SU-DHL-6 (cell line): Measurements from ENCODE around the gene FNIP2.

Experiments used
- H2AFZ ChIP-seq: fragments of 200-600 bp; sonication (generic); 2 replicates; pipeline ENCODE4 v1.6.1; 2014; ENCODE audit warnings: low read depth, mild to moderate bottlenecking, moderate library complexity, mixed read lengths, antibody characterized with exemption, low read length; ENCODE audit not compliant: severe bottlenecking
- H3F3A ChIP-seq: fragments of 200-600 bp; shearing (Covaris generic); 2 replicates; pipeline ENCODE4 v1.6.0; 2016; ENCODE audit warnings: antibody characterized with exemption, mild to moderate bottlenecking; ENCODE audit not compliant: insufficient read depth
- H3K27ac ChIP-seq: fragments of 200-600 bp; sonication (generic); 2 replicates; pipeline ENCODE4 v1.5.1; 2016; ENCODE audit warnings: low read depth, mild to moderate bottlenecking, low read length, moderate library complexity, mixed read lengths
- H3K27me3 ChIP-seq: fragments of 200-600 bp; sonication (generic), shearing (Covaris generic); 2 replicates; pipeline ENCODE4 v1.6.0; 2014; ENCODE audit warnings: mild to moderate bottlenecking, low read length
- H3K36me3 ChIP-seq: fragments of 200-600 bp; sonication (generic); 2 replicates; pipeline ENCODE4 v1.6.1; 2014; ENCODE audit warnings: mild to moderate bottlenecking, low read length, mixed read lengths
- H3K4me2 ChIP-seq: fragments of 300-600, 200-600 bp; shearing (Covaris generic), sonication (generic); 2 replicates; pipeline ENCODE4 v1.6.0; 2014; ENCODE audit warnings: low read length, low read depth, mild to moderate bottlenecking; ENCODE audit not compliant: poor library complexity, severe bottlenecking
- H3K4me3 ChIP-seq: fragments of 200-600 bp; sonication (generic); 2 replicates; pipeline ENCODE4 v1.5.1; 2014; ENCODE audit warnings: antibody characterized with exemption, low read length, mild to moderate bottlenecking, mixed read lengths; ENCODE audit not compliant: insufficient read depth, poor library complexity, severe bottlenecking
- H3K79me2 ChIP-seq: fragments of 200-600 bp; sonication (generic); 2 replicates; pipeline ENCODE4 v1.6.1; 2014; ENCODE audit warnings: mild to moderate bottlenecking, low read length, moderate library complexity; ENCODE audit not compliant: insufficient read depth
- H3K9ac ChIP-seq: fragments of 200-600 bp; sonication (generic); 2 replicates; pipeline ENCODE4 v1.7.0; 2014; ENCODE audit warnings: mild to moderate bottlenecking, low read length
- H3K9me2 ChIP-seq: fragments of 200-600 bp; sonication (generic); replicated peaks from 2 replicates; pipeline ENCODE4 v1.6.1; 2014; ENCODE audit warnings: low read length; ENCODE audit not compliant: insufficient read depth
- H3K9me3 ChIP-seq: fragments of 200-600 bp; sonication (generic); 2 replicates; pipeline ENCODE4 v1.6.1; 2014; ENCODE audit warnings: low read length, mixed read lengths; ENCODE audit not compliant: insufficient read depth
- H4K20me1 ChIP-seq: fragments of 200-600 bp; sonication (generic); 2 replicates; pipeline ENCODE4 v1.6.1; 2014; ENCODE audit warnings: low read depth, mild to moderate bottlenecking, antibody characterized with exemption, low read length, moderate library complexity, mixed read lengths
- CTCF ChIP-seq: fragments of 200-600 bp; sonication (generic); IDR thresholded peaks from one replicate; pipeline ENCODE4 v1.5.1; 2017; ENCODE audit warnings: antibody characterized with exemption, mild to moderate bottlenecking, low read length, moderate library complexity; ENCODE audit not compliant: insufficient read depth, poor library complexity, severe bottlenecking
- EZH2phosphoT487 ChIP-seq: fragments of 200-600 bp; sonication (generic), shearing (Covaris generic); conservative IDR thresholded peaks from 2 replicates; pipeline ENCODE4 v1.6.1; 2018; ENCODE audit warnings: mild to moderate bottlenecking, antibody characterized with exemption, low read length, moderate library complexity, mixed read lengths

Gene FNIP2

GRCh38 chr4:158799013-158799770 is 30.4 kb downstream of the FNIP2 start:
- no peak overlapping the region for H3K4me2 ChIP-seq

GRCh38 chr4:158799856-158800255 is 31.0 kb downstream of the FNIP2 start:
- H3K9me3 ChIP-seq, result no peaks in the 10 kb centered on the region
- no peak overlapping the region for H3K4me2 ChIP-seq
- H4K20me1 ChIP-seq, result no peaks in the 10 kb centered on the region; the same call in 1 of the 2 replicates
- no peaks in the 10 kb centered on the region for H3K79me2 ChIP-seq
- no peaks in the 10 kb centered on the region for H3K9me2 ChIP-seq
- no peaks in the 10 kb centered on the region for H3K36me3 ChIP-seq
- no peak overlapping the region for H3K4me3 ChIP-seq
- H3K27me3 ChIP-seq, result no peaks in the 10 kb centered on the region
- H3F3A ChIP-seq, result no peaks in the 10 kb centered on the region
- H2AFZ ChIP-seq, result no peak overlapping the region
- no peak overlapping the region for H3K27ac ChIP-seq
- TF ChIP-seq EZH2phosphoT487, result no peak
- no peak for TF ChIP-seq CTCF
- no peak overlapping the region for H3K9ac ChIP-seq

More at GRCh38 chr4:158799013-158799770, 30.4 kb downstream of the FNIP2 start:
- Histone ChIP-seq H3K79me2 (no peaks in the 10 kb centered on the region), H3K27ac (no peak overlapping the region), H3K36me3 (no peaks in the 10 kb centered on the region), H3K27me3 (no peaks in the 10 kb centered on the region), H3K4me3 (no peak overlapping the region), H4K20me1 (no peaks in the 10 kb centered on the region; the same call in 1 of the 2 replicates), H2AFZ (no peak overlapping the region), H3F3A (no peaks in the 10 kb centered on the region), H3K9ac (no peak overlapping the region), H3K9me3 (no peaks in the 10 kb centered on the region), H3K9me2 (no peaks in the 10 kb centered on the region)
- no peak for TF ChIP-seq EZH2phosphoT487
- TF ChIP-seq CTCF, result no peak

- H3K9me3 ChIP-seq, result no peaks in the 10 kb centered on the region
- H3K9ac ChIP-seq, result no peak overlapping the region
- TF ChIP-seq CTCF (no peak), EZH2phosphoT487 (no peak)
- no peak overlapping the region for H3K4me3 ChIP-seq
- no peaks in the 10 kb centered on the region for H3K27me3 ChIP-seq
- H4K20me1 ChIP-seq, result no peaks in the 10 kb centered on the region; the same call in 1 of the 2 replicates
- no peaks in the 10 kb centered on the region for H3K36me3 ChIP-seq
- no peak overlapping the region for H3K4me2 ChIP-seq
- H3K79me2 ChIP-seq, result no peaks in the 10 kb centered on the region
- H2AFZ ChIP-seq, result no peak overlapping the region
- H3K9me2 ChIP-seq, result no peaks in the 10 kb centered on the region
- no peaks in the 10 kb centered on the region for H3F3A ChIP-seq
- H3K27ac ChIP-seq, result no peak overlapping the region
Observed at GRCh38 chr4:158801066-158801465, 32.2 kb downstream of the FNIP2 start.
